ENCODE data around the gene CLIC4.

DNA sequence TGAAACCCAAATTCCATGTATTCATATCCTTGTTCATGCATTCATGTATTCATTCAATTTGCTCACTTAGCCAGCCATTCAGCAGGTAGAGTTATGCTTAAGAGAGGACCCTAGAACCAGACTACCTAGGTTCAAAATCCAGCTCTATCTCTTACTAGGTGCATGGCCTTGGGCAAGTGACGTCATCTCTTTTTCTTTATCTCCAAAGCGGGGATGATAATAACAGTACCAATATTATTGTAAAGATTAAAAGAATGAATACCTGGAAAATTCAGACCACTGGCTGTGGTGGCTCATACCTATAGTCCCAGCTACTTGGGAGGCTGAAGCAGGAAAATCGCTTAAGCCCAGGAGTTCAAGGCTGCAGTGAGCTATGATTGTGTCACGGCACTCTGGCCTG is 33.9 kb upstream of the CLIC4 start:
- TF ChIP-seq, protein P1, sequence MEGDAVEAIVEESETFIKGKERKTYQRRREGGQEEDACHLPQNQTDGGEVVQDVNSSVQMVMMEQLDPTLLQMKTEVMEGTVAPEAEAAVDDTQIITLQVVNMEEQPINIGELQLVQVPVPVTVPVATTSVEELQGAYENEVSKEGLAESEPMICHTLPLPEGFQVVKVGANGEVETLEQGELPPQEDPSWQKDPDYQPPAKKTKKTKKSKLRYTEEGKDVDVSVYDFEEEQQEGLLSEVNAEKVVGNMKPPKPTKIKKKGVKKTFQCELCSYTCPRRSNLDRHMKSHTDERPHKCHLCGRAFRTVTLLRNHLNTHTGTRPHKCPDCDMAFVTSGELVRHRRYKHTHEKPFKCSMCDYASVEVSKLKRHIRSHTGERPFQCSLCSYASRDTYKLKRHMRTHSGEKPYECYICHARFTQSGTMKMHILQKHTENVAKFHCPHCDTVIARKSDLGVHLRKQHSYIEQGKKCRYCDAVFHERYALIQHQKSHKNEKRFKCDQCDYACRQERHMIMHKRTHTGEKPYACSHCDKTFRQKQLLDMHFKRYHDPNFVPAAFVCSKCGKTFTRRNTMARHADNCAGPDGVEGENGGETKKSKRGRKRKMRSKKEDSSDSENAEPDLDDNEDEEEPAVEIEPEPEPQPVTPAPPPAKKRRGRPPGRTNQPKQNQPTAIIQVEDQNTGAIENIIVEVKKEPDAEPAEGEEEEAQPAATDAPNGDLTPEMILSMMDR (conservative IDR thresholded peaks at IDR 0.05 in 1 of 2, IDR thresholded peaks at IDR 0.05 in 1 of 2; ENCODE audit: extremely low read depth in 1 of 2, insufficient read depth in 1 of 2, low read depth in 1 of 2, low read length in 2 of 2) = no peak
- no peak for TF ChIP-seq EZH2 (IDR thresholded peaks at IDR 0.05; ENCODE audit: borderline replicate concordance, low read length)

All from mammary epithelial cell (primary cell).